Measurements from ENCODE around the gene NPDC1.

DNA sequence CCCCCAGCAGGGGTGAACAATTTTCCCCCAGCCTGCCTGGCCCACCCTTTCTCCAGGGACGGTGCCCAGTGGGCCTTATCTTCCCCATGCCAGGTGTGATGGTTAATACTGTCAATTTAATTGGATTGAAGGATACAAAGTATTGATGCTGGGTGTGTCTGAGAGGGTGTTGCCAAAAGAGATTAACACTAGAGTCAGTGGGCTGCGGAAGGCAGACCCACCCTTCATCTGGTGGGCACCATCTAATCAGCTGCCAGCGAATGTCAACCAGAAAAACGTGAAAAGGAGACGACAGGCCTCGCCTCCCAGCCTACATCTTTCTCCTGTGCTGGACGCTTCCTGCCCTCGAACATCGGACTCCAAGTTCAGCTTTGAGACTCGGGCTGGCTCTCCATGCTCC, 8.5 kb downstream of the NPDC1 start:
- TF ChIP-seq CTCF (IDR thresholded peaks at IDR 0.05; ENCODE audit: low read depth, low read length, missing input control) = no peak
- no peak for TF ChIP-seq JUND (IDR thresholded peaks at IDR 0.05)
- TF ChIP-seq RAD21 (IDR thresholded peaks at IDR 0.05) = no peak
- TF ChIP-seq SP1 (IDR thresholded peaks at IDR 0.05) = no peak
- TF ChIP-seq GABPA (IDR thresholded peaks at IDR 0.05 in 1 of 2, conservative IDR thresholded peaks at IDR 0.05 in 1 of 2) = no peak
- TF ChIP-seq HNF4A (conservative IDR thresholded peaks at IDR 0.05) = no peak
- TF ChIP-seq FOXA1 (IDR thresholded peaks at IDR 0.05) = no peak
- TF ChIP-seq, protein P1, sequence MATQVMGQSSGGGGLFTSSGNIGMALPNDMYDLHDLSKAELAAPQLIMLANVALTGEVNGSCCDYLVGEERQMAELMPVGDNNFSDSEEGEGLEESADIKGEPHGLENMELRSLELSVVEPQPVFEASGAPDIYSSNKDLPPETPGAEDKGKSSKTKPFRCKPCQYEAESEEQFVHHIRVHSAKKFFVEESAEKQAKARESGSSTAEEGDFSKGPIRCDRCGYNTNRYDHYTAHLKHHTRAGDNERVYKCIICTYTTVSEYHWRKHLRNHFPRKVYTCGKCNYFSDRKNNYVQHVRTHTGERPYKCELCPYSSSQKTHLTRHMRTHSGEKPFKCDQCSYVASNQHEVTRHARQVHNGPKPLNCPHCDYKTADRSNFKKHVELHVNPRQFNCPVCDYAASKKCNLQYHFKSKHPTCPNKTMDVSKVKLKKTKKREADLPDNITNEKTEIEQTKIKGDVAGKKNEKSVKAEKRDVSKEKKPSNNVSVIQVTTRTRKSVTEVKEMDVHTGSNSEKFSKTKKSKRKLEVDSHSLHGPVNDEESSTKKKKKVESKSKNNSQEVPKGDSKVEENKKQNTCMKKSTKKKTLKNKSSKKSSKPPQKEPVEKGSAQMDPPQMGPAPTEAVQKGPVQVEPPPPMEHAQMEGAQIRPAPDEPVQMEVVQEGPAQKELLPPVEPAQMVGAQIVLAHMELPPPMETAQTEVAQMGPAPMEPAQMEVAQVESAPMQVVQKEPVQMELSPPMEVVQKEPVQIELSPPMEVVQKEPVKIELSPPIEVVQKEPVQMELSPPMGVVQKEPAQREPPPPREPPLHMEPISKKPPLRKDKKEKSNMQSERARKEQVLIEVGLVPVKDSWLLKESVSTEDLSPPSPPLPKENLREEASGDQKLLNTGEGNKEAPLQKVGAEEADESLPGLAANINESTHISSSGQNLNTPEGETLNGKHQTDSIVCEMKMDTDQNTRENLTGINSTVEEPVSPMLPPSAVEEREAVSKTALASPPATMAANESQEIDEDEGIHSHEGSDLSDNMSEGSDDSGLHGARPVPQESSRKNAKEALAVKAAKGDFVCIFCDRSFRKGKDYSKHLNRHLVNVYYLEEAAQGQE (IDR thresholded peaks at IDR 0.05) = no peak
- TF ChIP-seq, protein P2, sequence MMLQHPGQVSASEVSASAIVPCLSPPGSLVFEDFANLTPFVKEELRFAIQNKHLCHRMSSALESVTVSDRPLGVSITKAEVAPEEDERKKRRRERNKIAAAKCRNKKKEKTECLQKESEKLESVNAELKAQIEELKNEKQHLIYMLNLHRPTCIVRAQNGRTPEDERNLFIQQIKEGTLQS (IDR thresholded peaks at IDR 0.05) = no peak
- TF ChIP-seq YY1 (IDR thresholded peaks at IDR 0.05) = no peak
